RWPE1 (cell line): ENCODE data around the gene TNS1.
"Not testable (repeated sequence)": the region's sequence is repeated elsewhere in the genome, so short reads cannot be mapped to it uniquely, and the experiment has no call there.

Experiments
- CTCF ChIA-PET: fragments of 350-600 bp; sonication (Branson Sonifier 250); formaldehyde crosslinking; extraction: SDS; loops from one replicate; lab custom pipeline; 2021; lab: Yijun Ruan, JAX
- POLR2A ChIA-PET: fragments of 400-600 bp; formaldehyde crosslinking; extraction: SDS; loops from one replicate; lab custom pipeline; 2020; ENCODE audit warnings: antibody characterized with exemption; ENCODE audit not compliant: low non-redundant PET; lab: Yijun Ruan, JAX
- DNase-seq: peaks from one replicate; pipeline ENCODE4 v3.0.0; 2012; ENCODE audit warnings: low spot score
- H3K27ac ChIP-seq: fragments of 450-650 bp; 2 replicates; pipeline ENCODE4 v1.5.1; 2017
- CTCF ChIP-seq: fragments of 450-650 bp; conservative IDR thresholded peaks from 2 replicates; pipeline ENCODE4 v1.5.1; 2017; ENCODE audit warnings: low read depth, mild to moderate bottlenecking

TNS1 gene

DNA sequence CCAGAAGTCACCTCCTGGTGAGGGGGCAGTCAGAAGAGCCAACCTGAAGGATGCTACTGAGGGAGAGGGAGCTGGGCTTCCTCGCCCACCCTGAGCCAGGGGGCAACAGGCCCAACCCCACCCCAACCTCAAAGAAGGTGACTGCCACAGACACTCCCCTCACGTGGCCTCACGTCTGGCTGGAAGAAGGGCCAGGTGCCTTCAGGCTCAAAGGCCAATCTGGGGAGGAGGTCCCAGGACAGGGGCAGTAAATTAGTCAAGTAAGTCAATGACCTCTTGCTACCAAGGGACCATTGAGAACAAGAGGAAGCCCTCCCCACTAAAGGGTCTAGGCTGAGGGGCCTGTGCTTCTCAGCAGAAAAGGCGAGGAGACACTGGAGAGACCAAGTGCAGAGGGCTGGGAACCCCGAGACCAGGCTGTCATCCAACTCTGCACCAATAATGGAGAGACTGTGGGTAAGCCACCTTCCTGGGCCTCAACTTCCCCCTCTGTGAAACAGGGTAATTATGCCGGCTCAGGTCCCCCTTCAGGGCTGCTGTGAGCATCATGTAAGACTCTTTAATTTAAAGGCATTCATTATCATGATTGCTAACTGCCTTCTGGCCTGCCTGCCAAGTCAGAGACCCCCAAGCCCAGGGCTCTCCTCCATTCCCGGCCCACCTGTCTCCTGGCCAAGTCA, 20.2 kb upstream of the TNS1 start:
- no peak for DNase-seq
- TF ChIP-seq CTCF = no peak
- ChIA-PET CTCF (no interaction called here), POLR2A (no interaction called here)
- H3K27ac ChIP-seq = peak overlapping the region; percentile 39; the same call in 1 of the 2 replicates

DNA sequence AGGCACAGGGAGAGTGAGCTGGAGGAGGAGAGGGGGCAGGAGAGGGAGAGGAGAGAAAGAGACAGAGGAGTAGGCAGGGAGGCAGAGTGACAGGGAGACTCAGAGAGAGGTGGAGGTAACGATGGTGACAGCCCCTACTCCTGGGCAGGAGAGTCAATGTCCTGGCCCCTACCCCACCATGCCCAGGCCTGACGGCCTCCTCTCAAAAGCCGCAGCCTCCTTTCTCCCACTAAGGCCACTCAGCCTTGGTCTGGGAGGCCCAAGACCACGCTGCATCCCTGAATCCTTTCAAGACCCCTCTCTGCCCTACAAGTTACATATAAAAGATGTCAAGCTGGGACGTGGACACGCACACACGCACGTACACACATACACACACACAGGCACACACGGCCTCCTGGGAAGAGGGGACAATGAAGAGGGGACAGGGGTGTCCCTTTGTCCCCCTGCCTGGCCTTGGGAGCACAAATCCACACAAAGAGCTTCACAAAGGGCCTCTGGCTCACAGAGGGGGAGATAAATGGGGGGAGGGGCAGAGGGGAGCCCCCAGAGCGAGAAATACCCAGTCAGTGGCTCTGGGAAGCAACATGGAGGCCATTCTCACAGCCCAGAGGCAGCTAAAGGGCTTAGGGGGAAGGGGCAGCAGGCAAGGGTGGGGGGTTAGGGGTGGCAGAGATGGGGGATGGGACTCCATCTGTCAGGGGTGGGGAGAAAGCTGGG, 19.5 kb upstream of the TNS1 start:
- POLR2A ChIA-PET = no interaction called here

GRCh38 chr2:218021536-218022071, 18.8 kb upstream of the TNS1 start:
- no peak overlapping the region; the same call in 1 of the 2 replicates for H3K27ac ChIP-seq

More for the DNA sequence above, 19.5 kb upstream of the TNS1 start:
- CTCF ChIA-PET = interaction anchor here (0.6 to 0.7 kb wide), 2 partner anchors 29 to 238 kb away, joined by 3 to 4 read pairs; no protein-coding TSS in a partner anchor
- no peak overlapping the region; the same call in 1 of the 2 replicates for H3K27ac ChIP-seq
- DNase-seq = no peak
- TF ChIP-seq CTCF = no peak

GRCh38 chr2:218020966-218021535, 18.3 kb upstream of the TNS1 start:
- no peak for TF ChIP-seq CTCF
- no peak overlapping the region; the same call in 1 of the 2 replicates for H3K27ac ChIP-seq
- no peak for DNase-seq
- CTCF ChIA-PET = no interaction called here
- POLR2A ChIA-PET = no interaction called here

More at GRCh38 chr2:218021536-218022071, 18.8 kb upstream of the TNS1 start:
- no peak for DNase-seq
- no peak for TF ChIP-seq CTCF
- ChIA-PET POLR2A (no interaction called here), CTCF (interaction anchor here (0.7 kb wide), 1 partner anchor 28 kb away, joined by 3 read pairs; no protein-coding TSS in a partner anchor)

DNA sequence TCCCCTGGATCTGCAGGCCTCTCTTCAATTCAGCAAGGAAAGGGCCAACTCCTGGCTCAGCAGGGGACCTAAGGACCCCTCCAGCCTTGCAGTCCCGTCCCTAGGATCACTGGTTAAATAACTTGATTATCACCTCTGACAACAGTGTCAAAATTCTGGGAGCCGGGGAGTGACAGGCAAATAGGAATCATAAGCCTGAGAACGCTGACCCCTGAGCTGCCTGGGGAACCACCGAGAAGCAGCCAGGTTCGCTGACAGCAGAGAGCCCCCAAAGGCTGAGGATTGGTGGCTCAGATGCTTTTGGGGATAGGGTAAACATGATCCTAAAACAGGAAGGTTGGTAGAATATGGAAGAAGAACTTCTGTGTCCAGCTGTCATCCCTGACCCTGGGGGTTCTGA, 17.5 kb upstream of the TNS1 start:
- DNase-seq = no peak
- peak overlapping the region; percentile 10; the same call in 1 of the 2 replicates for H3K27ac ChIP-seq
- POLR2A ChIA-PET = no interaction called here
- no peak for TF ChIP-seq CTCF
- CTCF ChIA-PET = no interaction called here

GRCh38 chr2:218019411-218020060, 16.7 kb upstream of the TNS1 start:
- DNase-seq = no peak
- no peak for TF ChIP-seq CTCF
- CTCF ChIA-PET = no interaction called here
- POLR2A ChIA-PET = no interaction called here
- H3K27ac ChIP-seq = peak overlapping the region; percentile 10; the same call in 1 of the 2 replicates

- peak overlapping the region; percentile 25; the same call in 1 of the 2 replicates for H3K27ac ChIP-seq
- CTCF ChIA-PET, DNase-seq, POLR2A ChIA-PET: not testable (repeated sequence)
Measured at GRCh38 chr2:218018842-218019125, 16.0 kb upstream of the TNS1 start.
